Measurements from ENCODE around the gene STK10.

STK10 gene

DNA sequence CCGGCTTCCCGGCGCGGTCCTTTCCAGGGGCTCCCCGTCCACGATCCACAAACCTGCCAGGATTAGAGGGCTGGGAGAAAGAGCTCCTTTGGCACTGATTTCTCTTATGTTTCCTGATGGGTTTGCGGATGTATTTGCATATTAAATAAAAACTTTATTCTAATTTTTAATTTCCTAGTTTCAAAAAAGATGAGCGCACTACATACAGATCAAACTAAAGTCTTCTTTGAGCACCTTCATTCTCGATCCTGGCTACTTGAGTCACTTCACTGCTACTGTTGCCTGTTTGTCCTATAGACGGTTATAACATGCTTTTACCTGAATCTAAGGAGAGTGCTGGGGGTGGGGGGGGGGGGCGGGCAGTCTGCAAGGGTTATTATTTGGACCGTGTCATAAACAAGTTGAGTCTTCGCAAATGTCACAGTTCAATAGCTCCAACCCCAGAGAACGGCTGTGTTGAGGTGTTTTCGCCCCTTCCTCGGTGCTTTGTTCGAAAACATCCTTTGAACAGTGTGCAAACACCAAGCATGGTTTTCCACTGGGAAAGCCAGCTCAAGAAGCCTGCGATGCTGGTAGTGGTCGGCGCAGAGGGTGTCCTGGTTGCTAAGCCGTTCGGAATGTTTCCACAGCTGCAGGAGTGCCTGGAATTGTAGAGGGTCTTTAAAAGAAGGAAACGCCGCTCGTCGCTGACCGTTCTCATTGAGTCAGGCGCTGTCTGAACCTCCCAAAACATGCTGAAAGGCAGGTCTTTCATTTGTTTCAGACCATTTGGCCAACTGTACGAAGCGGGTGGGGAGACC, 1.1 kb upstream of the STK10 start:
- no peak for DNase-seq

- DNase-seq = no peak
These were observed 649 bp downstream of the STK10 start for GRCh38 chr5:172187118-172188032.

DNA sequence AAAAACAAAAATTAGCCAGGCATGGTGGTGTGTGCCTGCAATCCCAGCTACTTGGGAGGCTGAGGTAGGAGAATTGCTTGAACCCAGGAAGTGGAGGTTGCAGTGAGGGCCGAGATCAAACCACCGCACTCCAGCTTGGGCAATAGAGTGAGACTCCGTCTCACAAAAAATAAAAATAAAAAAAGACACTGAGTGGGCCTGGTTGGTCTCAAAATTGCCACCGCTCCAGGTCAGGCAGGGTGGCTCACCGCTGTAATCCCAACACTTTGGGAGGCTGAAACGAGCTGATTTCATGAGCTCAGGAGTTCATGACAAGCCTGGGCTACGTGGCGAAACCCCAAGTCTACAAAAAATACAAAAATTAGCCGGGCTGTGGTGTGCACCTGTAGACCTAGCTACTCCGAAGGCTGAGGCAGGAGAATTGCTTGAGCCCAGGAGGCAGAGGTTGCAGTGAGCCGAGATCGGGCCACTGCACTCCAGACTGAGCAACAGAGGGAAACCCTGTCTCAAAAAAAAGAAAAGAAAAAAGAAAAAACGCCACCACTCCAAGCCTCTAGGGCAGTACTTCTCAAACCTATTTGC, 1.8 kb downstream of the STK10 start:
- no peak for DNase-seq

GRCh38 chr5:172185096-172185461, 2.9 kb downstream of the STK10 start:
- DNase-seq = no peak

- DNase-seq = no peak
These were observed 4.1 kb downstream of the STK10 start for GRCh38 chr5:172183881-172184280.

GRCh38 chr5:172182291-172182690, 5.7 kb downstream of the STK10 start:
- DNase-seq = no peak

GRCh38 chr5:172180936-172181335, 7.1 kb downstream of the STK10 start:
- DNase-seq = no peak

- DNase-seq = no peak
These were observed 8.7 kb downstream of the STK10 start for GRCh38 chr5:172178991-172179989.

DNA sequence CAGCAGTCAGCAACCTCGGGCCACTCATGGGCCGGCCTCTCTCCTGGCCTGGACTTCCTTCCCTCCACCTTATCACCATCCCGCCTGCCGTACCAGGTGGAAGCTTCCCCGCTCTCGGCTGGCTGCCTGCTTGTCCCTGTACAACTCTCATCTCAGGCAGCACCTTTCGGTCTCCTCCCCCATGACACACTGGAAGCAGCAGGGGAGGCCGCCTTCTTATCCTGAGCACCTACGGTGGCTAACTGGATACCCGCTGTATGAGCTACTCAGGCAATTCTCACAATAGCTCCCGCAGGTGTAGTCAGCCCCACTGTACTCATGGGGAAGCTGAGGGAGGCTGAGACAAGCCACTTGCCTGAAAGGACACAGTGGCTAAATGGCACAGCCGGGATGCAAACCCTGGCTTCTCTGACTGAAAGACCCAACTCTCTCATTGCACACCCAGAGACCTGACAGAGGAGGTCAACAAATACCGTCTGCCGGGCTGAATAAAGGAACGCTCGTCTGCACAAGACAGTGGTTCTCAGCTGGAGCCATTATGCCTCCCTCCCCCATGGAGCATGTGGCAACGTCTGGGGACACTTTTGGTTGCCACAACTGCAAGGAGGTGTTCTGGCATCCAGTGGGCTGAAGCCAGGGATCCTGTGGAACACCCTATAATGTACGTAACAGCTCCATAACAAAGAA, 9.6 kb downstream of the STK10 start:
- DNase-seq = no peak

GRCh38 chr5:172177176-172177575, 10.8 kb downstream of the STK10 start:
- DNase-seq = no peak

GRCh38 chr5:172175263-172175719, 12.7 kb downstream of the STK10 start:
- DNase-seq = no peak

GRCh38 chr5:172173564-172174153, 14.4 kb downstream of the STK10 start:
- DNase-seq = no peak

- DNase-seq = peak; percentile 33 to 37
These were observed 15.0 kb downstream of the STK10 start for GRCh38 chr5:172172912-172173563.

GRCh38 chr5:172171118-172171517, 16.9 kb downstream of the STK10 start:
- no peak for DNase-seq

- DNase-seq = no peak
These were observed 17.7 kb downstream of the STK10 start for GRCh38 chr5:172170251-172170701.

- DNase-seq = no peak
These were observed 18.8 kb downstream of the STK10 start for GRCh38 chr5:172169216-172169615.

GRCh38 chr5:172168311-172168710, 19.7 kb downstream of the STK10 start:
- DNase-seq = no peak

DNA sequence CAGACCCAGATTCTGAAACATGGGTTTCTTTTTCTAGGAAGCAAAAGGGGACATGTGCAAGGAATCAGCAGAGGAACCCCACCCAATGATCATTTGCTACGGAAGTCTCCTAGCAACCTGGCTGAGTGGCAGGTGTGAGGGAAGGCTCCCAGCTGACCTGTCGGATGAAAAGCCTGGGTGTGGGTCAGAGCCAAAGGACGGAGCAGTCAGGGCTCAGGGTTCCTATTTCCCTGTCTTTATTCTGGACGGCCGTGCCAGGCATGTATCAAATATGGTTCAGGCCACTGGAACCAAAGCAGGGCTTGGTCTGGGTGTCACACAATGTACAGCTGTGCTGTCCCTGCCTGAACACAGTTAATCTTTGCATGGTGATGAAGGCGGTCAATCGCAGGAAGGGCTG, 20.1 kb downstream of the STK10 start:
- DNase-seq = no peak

DNA sequence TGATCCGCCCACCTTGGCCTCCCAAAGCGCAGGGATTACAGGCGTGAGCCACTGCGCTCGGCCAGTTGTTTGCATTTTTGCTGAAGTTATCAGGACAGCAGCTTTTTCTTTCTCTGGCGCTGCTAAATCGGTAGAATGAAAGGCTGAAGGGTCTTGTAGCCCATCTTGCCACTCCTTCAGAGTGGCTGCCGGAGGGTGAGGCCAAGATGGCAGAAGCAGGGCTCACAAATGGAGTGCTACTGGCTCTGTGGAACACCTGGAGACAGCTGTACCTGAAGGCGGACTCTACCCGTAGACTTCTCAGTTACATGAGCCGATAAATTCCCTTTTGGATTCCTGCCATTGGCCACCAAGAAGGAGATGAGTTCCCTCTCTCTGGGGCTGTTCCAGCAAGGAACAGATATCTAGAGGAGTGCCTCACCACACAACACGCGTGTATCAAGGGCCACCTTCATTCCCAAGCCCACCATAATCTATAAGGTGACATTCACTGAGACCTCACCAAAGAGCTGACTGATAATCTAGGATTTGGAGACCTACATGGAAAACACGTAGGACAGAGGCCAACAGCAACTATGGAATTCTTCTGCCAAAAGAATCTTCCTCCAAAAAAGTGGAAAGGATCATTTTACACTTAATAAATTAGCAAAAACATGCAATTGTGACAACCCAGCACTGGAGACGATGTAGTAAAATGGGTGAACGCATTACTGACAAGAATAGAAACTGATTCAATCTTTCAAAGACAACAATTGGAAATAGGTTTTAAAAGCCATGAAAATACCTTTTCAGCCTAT, 21.8 kb downstream of the STK10 start:
- no peak for DNase-seq

GRCh38 chr5:172165465-172165864, 22.6 kb downstream of the STK10 start:
- no peak for DNase-seq

Measured in hippocampal formation (tissue), 2 donors.